Progenitor cell of endocrine pancreas (in vitro differentiated cells): ENCODE data around the gene STRA6. TPM values are rescaled to one million over a fixed set of nuclear protein-coding genes. Genes with fewer than 3 reads are reported as not detected.
"Not testable (repeated sequence)": the region's sequence is repeated elsewhere in the genome, so short reads cannot be mapped to it uniquely, and the experiment has no call there.

Source experiments
- DNase-seq: peaks from one replicate; pipeline ENCODE4 v3.0.0; 2021; ENCODE audit warnings: low spot score; ENCODE audit not compliant: unreplicated experiment
- H3K27ac Mint-ChIP-seq: 2 replicates; pipeline ENCODE4 v1.8.0; 2021; ENCODE audit warnings: mild to moderate bottlenecking, moderate library complexity, mixed read lengths
- H3K27me3 Mint-ChIP-seq: 2 replicates; pipeline ENCODE4 v1.8.0; 2021; ENCODE audit warnings: mixed read lengths
- H3K36me3 Mint-ChIP-seq: 2 replicates; pipeline ENCODE4 v1.8.0; 2022; ENCODE audit warnings: mixed read lengths; ENCODE audit not compliant: insufficient read depth
- H3K4me1 Mint-ChIP-seq: 2 replicates; pipeline ENCODE4 v1.8.0; 2021; ENCODE audit warnings: low read depth, mixed read lengths
- H3K4me3 Mint-ChIP-seq: 2 replicates; pipeline ENCODE4 v1.8.0; 2021; ENCODE audit warnings: low read depth, mild to moderate bottlenecking, moderate library complexity, mixed read lengths
- H3K9me3 Mint-ChIP-seq: 2 replicates; pipeline ENCODE4 v1.8.0; 2021; ENCODE audit warnings: low read depth, mixed read lengths
- total RNA-seq: library from RNA; stranded (reverse); gene quantifications from 2 replicates; pipeline ENCODE4 v1.2.1, GENCODE V29; 2021
- TF ChIP-seq, protein P1 (sequence below): fragments of 200-600 bp; sonication (generic); IDR thresholded peaks from one replicate; pipeline ENCODE4 v1.5.0; 2021; ENCODE audit warnings: antibody characterized with exemption, mild to moderate bottlenecking; ENCODE audit not compliant: unreplicated experiment

Gene STRA6
- total RNA-seq, 1 donor from 2014 or later: 17.9 TPM

DNA sequence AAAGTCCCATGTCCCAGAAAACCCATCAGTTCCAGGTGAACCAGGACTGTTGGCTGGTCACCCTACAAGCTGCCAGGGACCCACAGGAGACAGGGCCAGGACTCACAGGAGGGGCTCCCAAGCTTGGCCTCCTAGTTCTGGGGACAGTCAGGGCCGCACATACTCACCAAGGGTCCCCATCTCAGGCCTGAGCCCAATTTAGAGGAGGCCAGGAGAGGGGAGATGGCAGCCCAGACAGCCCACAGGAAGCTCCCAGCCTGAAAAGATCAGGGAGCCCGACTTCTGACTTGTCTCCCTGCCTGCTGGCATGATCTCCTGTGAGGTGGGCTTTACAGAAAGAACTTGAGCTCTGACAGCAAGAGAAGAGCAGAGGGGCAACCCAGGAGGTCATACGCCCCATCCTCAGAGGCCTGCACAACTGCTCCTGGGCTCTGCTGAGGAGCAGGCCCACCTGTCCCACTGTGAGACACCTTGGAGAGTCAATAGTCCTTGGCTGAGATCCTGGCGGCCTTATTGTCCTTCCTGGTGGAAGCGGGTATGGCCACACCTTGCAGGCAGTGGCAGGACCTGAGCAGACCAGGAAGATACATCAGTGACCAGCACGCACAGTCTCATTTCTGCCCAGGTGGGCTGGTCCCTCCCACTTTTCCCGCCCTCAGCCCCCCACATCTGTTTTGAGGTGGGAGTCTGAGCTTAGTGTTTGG, 31.6 kb downstream of the STRA6 start:
- no peak for DNase-seq
- Mint-ChIP-seq H3K27me3 (peaks cover 32% of the 10 kb centered on the region), H3K4me1 (peaks cover 2% of the 10 kb centered on the region), H3K4me3 (no peak overlapping the region), H3K27ac (no peak overlapping the region), H3K9me3 (no peaks in the 10 kb centered on the region), H3K36me3 (no peaks in the 10 kb centered on the region)
- TF ChIP-seq, protein P1, sequence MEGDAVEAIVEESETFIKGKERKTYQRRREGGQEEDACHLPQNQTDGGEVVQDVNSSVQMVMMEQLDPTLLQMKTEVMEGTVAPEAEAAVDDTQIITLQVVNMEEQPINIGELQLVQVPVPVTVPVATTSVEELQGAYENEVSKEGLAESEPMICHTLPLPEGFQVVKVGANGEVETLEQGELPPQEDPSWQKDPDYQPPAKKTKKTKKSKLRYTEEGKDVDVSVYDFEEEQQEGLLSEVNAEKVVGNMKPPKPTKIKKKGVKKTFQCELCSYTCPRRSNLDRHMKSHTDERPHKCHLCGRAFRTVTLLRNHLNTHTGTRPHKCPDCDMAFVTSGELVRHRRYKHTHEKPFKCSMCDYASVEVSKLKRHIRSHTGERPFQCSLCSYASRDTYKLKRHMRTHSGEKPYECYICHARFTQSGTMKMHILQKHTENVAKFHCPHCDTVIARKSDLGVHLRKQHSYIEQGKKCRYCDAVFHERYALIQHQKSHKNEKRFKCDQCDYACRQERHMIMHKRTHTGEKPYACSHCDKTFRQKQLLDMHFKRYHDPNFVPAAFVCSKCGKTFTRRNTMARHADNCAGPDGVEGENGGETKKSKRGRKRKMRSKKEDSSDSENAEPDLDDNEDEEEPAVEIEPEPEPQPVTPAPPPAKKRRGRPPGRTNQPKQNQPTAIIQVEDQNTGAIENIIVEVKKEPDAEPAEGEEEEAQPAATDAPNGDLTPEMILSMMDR: no peak

DNA sequence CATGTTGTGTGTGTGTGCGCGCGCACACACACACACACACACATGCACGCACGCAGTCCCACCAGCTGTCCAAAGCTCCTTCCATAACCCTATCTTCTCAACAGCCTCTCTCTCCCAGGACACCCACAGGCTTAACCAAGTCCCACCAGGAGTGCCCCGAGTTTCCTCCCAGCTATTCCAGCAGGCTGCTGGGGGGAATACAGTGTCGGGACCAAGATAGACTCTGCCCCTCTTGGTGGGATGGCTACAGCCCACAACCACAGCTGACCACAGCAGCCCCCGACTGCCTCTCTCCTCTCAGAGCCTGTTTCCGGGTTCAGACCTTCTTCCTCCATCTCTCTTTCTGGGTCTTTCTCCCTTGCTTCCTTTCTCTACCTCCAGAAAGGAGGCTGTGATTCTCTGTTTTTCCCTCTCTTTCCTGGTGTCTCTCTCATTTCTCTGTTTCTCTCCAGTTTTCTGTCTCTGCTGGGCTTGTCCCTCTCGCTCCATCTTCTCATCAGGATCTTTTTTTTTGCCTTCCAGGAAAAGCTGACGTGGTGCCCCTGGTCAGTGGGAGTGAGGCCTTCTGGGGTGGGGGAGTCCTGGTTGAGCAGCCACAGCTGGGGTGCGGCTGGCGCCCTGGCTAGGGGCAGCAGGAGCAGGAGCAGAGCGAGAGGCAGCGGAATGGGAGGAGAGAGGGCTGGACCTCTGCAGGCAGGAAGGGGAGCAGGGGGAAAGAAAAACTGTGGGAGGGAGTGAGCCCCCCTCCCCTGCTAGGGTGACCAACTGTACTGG, 32.3 kb downstream of the STRA6 start:
- no peak overlapping the region for H3K4me3 Mint-ChIP-seq
- H3K9me3 Mint-ChIP-seq: no peaks in the 10 kb centered on the region

DNA sequence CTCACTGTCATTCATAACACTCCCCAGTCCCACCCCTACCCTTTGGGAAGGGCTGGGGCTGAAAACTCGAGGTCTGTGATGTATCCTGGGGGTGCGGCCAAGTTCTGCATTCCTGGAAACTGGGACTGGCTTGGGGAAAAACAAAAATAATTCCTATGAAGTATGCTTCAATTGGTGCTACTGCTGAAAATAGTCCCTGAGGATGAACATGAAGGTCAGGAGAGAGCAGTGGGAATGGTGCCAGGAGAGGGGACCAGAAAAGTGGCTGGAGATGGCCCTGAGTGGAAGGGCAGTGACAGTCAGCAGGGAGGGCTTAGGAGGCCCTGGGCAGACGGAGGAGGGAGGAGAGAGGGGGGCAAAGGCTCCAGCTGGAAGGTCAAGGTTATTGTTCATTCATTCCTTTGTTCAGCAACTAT, 33.9 kb downstream of the STRA6 start:
- no peak for DNase-seq
- peaks cover 2% of the 10 kb centered on the region for H3K4me1 Mint-ChIP-seq
- H3K27ac Mint-ChIP-seq: no peak overlapping the region
- no peaks in the 10 kb centered on the region for H3K36me3 Mint-ChIP-seq
- H3K27me3 Mint-ChIP-seq: peaks cover 37% of the 10 kb centered on the region
- TF ChIP-seq, protein P1: no peak
- H3K4me3 Mint-ChIP-seq: no peak overlapping the region
- peaks cover 3% of the 10 kb centered on the region for H3K9me3 Mint-ChIP-seq

More for the DNA sequence above, 32.3 kb downstream of the STRA6 start:
- DNase-seq: no peak
- Mint-ChIP-seq H3K27me3 (peaks cover 34% of the 10 kb centered on the region), H3K4me1 (peaks cover 2% of the 10 kb centered on the region), H3K27ac (no peak overlapping the region), H3K36me3 (no peaks in the 10 kb centered on the region)
- TF ChIP-seq, protein P1: no peak

DNA sequence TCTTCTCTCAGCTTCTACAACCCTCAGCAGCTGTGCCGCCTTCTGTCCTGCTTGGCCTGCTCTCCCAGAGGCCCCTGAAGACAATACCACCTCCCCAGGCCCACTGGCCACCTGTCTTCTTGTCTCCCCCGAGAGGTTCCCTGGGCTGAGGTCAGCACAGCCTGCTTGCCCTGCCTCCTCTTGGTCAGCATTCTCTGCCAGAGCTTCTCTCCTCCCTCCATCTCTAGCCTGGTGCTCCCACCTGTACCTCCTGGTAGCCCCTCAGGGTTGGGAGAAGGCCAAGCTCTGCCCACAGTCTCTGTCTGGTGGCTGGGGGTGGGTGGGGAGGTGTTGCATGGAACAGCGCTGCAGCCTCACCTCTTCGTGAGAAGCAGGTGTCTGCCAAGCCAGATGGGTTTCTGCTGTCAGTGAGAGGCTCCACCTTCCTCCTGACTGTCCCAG, 34.7 kb downstream of the STRA6 start:
- Mint-ChIP-seq H3K9me3 (peaks cover 3% of the 10 kb centered on the region), H3K4me1 (no peaks in the 10 kb centered on the region), H3K4me3 (no peak overlapping the region), H3K36me3 (no peaks in the 10 kb centered on the region), H3K27ac (no peak overlapping the region), H3K27me3 (peaks cover 31% of the 10 kb centered on the region)
- DNase-seq: no peak
- TF ChIP-seq, protein P1: no peak

DNA sequence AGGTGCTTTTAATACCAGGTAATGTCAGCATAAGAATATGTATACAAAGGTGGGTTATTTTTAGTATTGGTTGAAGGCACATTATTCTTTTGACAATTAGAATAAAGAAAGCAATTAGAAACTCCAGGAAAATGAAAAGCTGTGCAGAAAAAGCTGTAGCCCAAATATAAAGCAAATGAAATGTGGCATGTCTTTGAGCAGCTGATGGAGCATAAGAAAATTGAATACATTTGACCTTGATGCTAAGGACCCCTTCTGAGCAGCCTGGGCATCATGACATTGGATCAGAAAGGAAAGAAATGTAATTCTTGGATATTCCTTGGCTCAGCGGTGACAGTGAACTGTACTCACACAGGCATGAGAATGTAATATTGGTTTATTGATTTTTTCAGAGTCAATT, 37.1 kb downstream of the STRA6 start:
- H3K4me3 Mint-ChIP-seq: no peak overlapping the region
- H3K4me1 Mint-ChIP-seq: no peaks in the 10 kb centered on the region
- TF ChIP-seq, protein P1: no peak
- H3K9me3 Mint-ChIP-seq: peaks cover 3% of the 10 kb centered on the region
- peaks cover 30% of the 10 kb centered on the region for H3K27me3 Mint-ChIP-seq
- no peak overlapping the region for H3K27ac Mint-ChIP-seq
- no peak for DNase-seq
- H3K36me3 Mint-ChIP-seq: no peaks in the 10 kb centered on the region

DNA sequence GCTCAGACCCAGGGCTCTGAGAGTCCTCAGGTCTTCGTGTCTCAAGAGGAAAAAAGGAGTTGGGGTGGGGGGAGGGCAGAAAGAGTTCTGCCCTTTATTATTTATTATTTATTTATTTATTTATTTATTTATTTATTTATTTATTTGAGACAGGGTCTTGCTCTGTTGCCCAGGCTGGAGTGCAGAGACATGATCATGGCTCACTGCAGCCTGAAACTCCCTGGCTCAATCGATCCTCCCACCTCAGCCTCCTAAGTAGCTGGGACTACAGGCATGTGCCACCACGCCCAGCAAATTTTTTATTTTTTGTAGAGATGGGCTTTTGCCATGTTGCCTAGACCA, 40.4 kb downstream of the STRA6 start:
- not testable (repeated sequence) for H3K9me3 Mint-ChIP-seq, H3K4me3 Mint-ChIP-seq, DNase-seq, H3K4me1 Mint-ChIP-seq, H3K27ac Mint-ChIP-seq, H3K36me3 Mint-ChIP-seq
- H3K27me3 Mint-ChIP-seq: peaks cover 12% of the 10 kb centered on the region

DNA sequence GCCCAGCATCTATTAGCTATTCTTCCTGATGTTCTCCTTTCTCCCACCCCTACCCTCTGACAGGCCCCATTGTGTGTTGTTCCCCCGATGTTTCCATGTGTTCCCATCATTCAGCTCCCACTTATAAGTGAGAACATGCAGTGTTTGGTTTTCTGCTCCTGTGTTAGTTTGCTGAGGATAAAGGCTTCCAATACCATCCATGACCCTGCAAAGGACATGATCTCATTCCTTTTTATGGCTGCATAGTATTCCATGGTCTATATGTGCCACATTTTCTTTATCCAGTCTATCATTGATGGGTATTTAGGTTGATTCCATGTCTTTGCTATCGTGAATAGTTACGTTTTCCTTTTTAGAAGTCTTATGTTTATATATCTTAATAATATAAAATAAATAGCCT, 42.2 kb downstream of the STRA6 start:
- H3K27ac Mint-ChIP-seq, H3K36me3 Mint-ChIP-seq, H3K27me3 Mint-ChIP-seq, H3K9me3 Mint-ChIP-seq, H3K4me3 Mint-ChIP-seq, DNase-seq: not testable (repeated sequence)
- H3K4me1 Mint-ChIP-seq: peaks cover 16% of the 10 kb centered on the region
